ENCODE results near the gene GPX1. TPM values are rescaled to one million over a fixed set of nuclear protein-coding genes. Genes with fewer than 3 reads are reported as not detected.

Gene GPX1
- total RNA-seq, 1 experiment from 2014 or later = 253 TPM

DNA sequence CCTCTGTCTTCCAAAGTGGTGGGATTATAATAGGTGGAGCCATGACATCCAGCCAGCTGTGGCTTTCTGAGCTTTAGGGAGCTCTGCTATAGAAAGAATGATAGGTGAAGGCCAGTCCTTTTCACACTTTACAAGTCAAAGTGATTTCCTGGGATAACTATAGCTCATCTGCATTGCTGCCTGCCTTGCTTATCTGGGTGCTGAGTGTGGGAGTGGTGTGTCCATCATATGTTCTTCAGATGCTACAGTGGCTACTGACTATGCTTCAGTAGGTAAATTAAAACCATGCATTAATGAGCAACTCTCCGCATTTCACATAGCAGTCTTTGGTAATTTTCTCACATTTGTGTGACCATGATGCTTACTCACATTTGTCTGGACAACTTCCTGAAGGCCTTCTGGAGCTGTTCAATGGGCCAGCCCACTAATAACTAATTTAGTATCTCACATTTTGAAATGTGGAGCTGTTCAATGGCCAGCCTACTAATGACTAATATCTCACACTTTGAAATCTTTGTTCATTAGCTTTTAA is 30.2 kb upstream of the GPX1 start:
- H3K4ac ChIP-seq (ENCODE audit: low read depth, low read length) = no peak overlapping the region
- no peak overlapping the region for H3K4me2 ChIP-seq (ENCODE audit: insufficient read depth, insufficient read length, low read length)
- no CpG with 5 or more reads among the region's 1 CpG for WGBS (ENCODE audit: extremely low coverage, insufficient read length, low lambda C conversion rate)
- no peak for DNase-seq
- Mint-ChIP-seq H3K9me3 (no peaks in the 10 kb centered on the region; a peak in 1 of 5 replicates), H3K36me3 (ENCODE audit: insufficient read depth in 1 of 3, low read depth in 3 of 3) (peaks cover 4 to 15% (median 11%) of the 10 kb centered on the region in 3 experiments; a peak in 6 of 7 replicates), H3K4me3 (no peak overlapping the region), H3K27ac (peak overlapping the region in 1 of 3 experiments; percentile 65; a peak in 1 of 7 replicates), H3K27me3 (ENCODE audit: low read depth) (no peaks in the 10 kb centered on the region), H3K4me1 (peaks cover 0 to 2% of the 10 kb centered on the region in 2 experiments; a peak in 2 of 4 replicates)
- no peak overlapping the region for H2AK5ac ChIP-seq (ENCODE audit: insufficient read length, low read length)
- H2BK20ac ChIP-seq (ENCODE audit: low read depth, low read length, poor library complexity, severe bottlenecking) = no peak overlapping the region
- no peaks in the 10 kb centered on the region for H3K9me3 ChIP-seq (ENCODE audit: control insufficient read depth, low read depth, low read length)
- no peak overlapping the region for H3K14ac ChIP-seq (ENCODE audit: insufficient read depth, low read length)
- H3K4me1 ChIP-seq (ENCODE audit: insufficient read depth, low read length) = no peaks in the 10 kb centered on the region
- no peak overlapping the region for H4K8ac ChIP-seq (replicated peaks; ENCODE audit: insufficient read length, low read depth, low read length)
- no peak overlapping the region for H3K27ac ChIP-seq (ENCODE audit: insufficient read length, low read depth, low read length)
- no peak overlapping the region for H4K91ac ChIP-seq (ENCODE audit: insufficient read length, low read depth, low read length)
- H3K23me2 ChIP-seq (ENCODE audit: insufficient read length, low read depth, low read length, poor library complexity, severe bottlenecking) = no peaks in the 10 kb centered on the region
- H2BK120ac ChIP-seq (ENCODE audit: low read depth, low read length, poor library complexity, severe bottlenecking) = no peak overlapping the region
- peaks cover 7% of the 10 kb centered on the region for H3K79me1 ChIP-seq (ENCODE audit: insufficient read depth, low read depth, low read length, poor library complexity, severe bottlenecking)
- no peak overlapping the region for H3K23ac ChIP-seq (ENCODE audit: insufficient read length, low read depth, low read length)
- H3K79me2 ChIP-seq (ENCODE audit: insufficient read depth, low read length) = peaks cover 42% of the 10 kb centered on the region; the same call in 1 of the 2 replicates
- no peak overlapping the region for H2BK5ac ChIP-seq (ENCODE audit: insufficient read length, low read length)
- H3K27me3 ChIP-seq (ENCODE audit: insufficient read depth, low read length) = no peaks in the 10 kb centered on the region
- H3T11ph ChIP-seq (ENCODE audit: low read length) = no peak overlapping the region
- no peak overlapping the region for H3K56ac ChIP-seq (ENCODE audit: insufficient read length, low read depth, low read length)
- no peak overlapping the region for H2BK15ac ChIP-seq (ENCODE audit: low read depth, low read length)
- no peak overlapping the region for H3K18ac ChIP-seq (ENCODE audit: insufficient read length, low read depth, low read length)
- no peak overlapping the region for H3K9ac ChIP-seq (ENCODE audit: extremely low read depth, insufficient read length, low read length)
- no peak overlapping the region for H2AFZ ChIP-seq (ENCODE audit: low read length)
- H2BK12ac ChIP-seq (ENCODE audit: insufficient read length, low read depth, low read length) = no peak overlapping the region
- H4K20me1 ChIP-seq (ENCODE audit: control insufficient read depth, insufficient read depth, insufficient read length) = no peaks in the 10 kb centered on the region
- no peak overlapping the region for H4K5ac ChIP-seq (ENCODE audit: insufficient read length, low read depth, low read length)
- TF ChIP-seq, protein P1, sequence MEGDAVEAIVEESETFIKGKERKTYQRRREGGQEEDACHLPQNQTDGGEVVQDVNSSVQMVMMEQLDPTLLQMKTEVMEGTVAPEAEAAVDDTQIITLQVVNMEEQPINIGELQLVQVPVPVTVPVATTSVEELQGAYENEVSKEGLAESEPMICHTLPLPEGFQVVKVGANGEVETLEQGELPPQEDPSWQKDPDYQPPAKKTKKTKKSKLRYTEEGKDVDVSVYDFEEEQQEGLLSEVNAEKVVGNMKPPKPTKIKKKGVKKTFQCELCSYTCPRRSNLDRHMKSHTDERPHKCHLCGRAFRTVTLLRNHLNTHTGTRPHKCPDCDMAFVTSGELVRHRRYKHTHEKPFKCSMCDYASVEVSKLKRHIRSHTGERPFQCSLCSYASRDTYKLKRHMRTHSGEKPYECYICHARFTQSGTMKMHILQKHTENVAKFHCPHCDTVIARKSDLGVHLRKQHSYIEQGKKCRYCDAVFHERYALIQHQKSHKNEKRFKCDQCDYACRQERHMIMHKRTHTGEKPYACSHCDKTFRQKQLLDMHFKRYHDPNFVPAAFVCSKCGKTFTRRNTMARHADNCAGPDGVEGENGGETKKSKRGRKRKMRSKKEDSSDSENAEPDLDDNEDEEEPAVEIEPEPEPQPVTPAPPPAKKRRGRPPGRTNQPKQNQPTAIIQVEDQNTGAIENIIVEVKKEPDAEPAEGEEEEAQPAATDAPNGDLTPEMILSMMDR (conservative IDR thresholded peaks at IDR 0.05) = no peak
